ENCODE data around the gene SPATC1L.
"Not testable (repeated sequence)": the region's sequence is repeated elsewhere in the genome, so short reads cannot be mapped to it uniquely, and the experiment has no call there.

SPATC1L gene

DNA sequence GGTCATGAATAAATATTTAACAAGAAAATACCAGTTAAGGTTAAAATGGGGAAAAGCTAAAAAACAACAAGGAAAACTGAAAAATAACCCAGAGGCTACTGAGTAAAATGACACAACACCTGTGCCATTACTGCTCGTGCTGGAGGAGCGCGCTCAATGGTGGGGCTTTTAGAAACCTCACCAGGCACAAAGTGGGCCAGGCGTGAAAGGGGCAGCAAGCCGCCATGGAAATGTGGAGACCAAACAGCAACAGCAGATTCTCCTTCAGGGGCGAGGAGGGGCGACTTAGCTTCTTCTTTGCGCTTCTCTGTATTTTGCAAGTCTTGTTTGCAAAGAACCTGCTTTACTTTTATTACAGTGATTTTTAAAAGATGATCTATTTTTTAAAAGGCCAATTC is 18.9 kb upstream of the SPATC1L start:
- H3K4me3 ChIP-seq (ENCODE audit: low read depth, low read length), result no peak overlapping the region
- TF ChIP-seq, protein P1, sequence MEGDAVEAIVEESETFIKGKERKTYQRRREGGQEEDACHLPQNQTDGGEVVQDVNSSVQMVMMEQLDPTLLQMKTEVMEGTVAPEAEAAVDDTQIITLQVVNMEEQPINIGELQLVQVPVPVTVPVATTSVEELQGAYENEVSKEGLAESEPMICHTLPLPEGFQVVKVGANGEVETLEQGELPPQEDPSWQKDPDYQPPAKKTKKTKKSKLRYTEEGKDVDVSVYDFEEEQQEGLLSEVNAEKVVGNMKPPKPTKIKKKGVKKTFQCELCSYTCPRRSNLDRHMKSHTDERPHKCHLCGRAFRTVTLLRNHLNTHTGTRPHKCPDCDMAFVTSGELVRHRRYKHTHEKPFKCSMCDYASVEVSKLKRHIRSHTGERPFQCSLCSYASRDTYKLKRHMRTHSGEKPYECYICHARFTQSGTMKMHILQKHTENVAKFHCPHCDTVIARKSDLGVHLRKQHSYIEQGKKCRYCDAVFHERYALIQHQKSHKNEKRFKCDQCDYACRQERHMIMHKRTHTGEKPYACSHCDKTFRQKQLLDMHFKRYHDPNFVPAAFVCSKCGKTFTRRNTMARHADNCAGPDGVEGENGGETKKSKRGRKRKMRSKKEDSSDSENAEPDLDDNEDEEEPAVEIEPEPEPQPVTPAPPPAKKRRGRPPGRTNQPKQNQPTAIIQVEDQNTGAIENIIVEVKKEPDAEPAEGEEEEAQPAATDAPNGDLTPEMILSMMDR (IDR thresholded peaks at IDR 0.05; ENCODE audit: control insufficient read depth, extremely low read depth, insufficient read depth), result no peak
- no peak for DNase-seq (ENCODE audit: low read depth)

DNA sequence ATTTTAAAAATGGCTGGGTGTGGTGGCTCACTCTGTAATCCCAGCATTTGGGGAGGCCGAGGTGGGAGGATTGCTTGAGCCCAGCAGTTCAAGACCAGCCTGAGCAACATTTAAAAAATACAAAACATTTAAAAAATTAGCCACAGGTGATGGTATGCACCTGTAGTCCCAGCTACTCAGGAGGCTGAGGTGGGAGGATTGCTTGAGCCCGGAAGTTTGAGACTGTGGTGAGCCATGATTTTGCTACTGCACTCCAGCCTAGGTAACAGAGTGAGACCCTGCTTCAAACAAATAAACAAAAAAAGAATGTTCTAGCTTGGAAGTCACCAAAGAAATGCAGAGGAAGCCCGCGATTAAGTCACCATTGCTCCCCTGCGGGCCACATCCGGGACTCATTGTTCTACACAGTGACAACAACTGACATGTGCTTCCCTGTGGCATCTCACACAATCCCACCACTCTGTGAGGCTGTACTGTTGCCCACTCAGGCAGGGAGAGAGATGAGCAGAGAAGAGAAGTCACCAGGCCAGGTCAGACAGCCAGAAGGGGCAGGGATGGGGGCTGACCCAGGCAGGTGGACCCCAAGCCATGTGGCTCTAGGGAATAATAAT is 18.4 kb upstream of the SPATC1L start:
- no peak for DNase-seq (ENCODE audit: low read depth)
- TF ChIP-seq, protein P1 (IDR thresholded peaks at IDR 0.05; ENCODE audit: control insufficient read depth, extremely low read depth, insufficient read depth), result no peak
- no peak overlapping the region for H3K4me3 ChIP-seq (ENCODE audit: low read depth, low read length)

DNA sequence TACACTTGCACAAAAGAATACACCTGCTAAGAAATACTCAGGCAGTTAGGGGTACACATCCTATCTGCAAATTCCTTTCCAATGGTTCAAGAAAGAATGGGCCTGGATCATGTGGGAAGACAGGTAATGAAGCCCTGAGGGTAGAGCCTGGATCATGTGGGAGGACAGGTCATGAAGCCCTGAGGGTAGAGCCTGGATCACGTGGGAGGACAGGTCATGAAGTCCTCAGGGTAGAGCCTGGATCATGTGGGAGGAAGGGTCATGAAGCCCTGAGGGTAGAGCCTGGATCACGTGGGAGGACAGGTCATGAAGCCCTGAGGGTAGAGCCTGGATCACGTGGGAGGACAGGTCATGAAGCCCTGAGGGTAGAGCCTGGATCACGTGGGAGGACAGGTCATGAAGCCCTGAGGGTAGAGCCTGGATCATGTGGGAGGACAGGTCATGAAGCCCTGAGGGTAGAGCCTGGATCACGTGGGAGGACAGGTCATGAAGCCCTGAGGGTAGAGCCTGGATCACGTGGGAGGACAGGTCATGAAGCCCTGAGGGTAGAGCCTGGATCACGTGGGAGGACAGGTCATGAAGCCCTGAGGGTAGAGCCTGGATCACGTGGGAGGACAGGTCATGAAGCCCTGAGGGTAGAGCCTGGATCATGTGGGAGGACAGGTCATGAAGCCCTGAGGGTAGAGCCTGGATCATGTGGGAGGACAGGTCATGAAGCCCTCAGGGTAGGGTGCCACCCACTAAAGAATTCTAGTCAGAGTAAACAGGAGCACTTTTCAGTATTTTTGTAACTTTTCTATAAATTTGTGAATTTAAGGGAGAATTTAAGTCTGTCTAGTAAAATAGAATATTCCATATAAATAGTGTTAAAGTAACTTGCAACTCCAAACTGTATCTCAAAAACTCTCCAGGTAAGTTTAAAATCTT is 16.9 kb upstream of the SPATC1L start:
- H3K4me3 ChIP-seq (ENCODE audit: low read depth, low read length); DNase-seq (ENCODE audit: low read depth): not testable (repeated sequence)

DNA sequence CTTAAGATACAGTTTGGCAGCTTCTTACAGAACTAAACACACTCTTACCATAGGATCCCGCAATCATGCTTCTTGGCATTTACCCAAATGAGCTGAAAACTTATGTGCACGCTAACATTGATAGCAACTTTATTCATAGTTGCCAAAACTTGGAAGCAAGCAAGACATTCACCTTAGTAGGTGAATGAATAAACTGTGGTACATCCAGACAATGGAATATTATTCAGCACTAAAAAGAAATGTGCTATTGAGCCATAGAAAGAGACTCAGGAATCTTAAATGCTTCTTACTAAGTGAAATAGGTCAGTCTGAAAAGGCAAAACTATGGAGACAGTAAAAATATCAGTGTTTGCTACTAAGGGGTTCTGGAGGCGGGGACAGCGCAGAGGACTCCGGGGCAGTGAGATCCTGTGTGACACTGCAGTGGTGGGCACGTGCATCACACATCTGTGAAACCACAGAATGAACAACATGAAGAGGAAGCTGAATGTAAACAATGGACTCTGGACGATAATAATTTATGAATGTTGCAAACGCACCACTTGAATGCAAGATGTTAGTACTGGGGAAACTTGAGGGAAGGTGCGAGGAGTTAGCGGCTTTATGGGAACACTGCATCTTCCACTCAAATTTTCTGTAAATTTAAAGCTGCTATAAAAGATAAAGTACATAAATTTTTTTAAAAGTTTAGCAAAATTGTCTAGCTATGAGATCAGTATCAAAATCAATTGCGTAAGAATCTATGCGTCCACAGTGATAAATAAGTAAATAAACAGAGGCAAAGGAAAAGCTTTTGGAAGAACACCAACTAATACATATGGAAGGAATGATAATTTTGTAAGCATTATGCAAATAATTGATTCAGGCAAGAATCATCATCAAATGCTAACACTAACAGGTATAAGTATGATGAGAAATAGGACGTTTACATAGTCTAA is 15.4 kb upstream of the SPATC1L start:
- DNase-seq (ENCODE audit: low read depth), result no peak
- TF ChIP-seq, protein P1 (IDR thresholded peaks at IDR 0.05; ENCODE audit: control insufficient read depth, extremely low read depth, insufficient read depth), result no peak
- H3K4me3 ChIP-seq (ENCODE audit: low read depth, low read length), result no peak overlapping the region

DNA sequence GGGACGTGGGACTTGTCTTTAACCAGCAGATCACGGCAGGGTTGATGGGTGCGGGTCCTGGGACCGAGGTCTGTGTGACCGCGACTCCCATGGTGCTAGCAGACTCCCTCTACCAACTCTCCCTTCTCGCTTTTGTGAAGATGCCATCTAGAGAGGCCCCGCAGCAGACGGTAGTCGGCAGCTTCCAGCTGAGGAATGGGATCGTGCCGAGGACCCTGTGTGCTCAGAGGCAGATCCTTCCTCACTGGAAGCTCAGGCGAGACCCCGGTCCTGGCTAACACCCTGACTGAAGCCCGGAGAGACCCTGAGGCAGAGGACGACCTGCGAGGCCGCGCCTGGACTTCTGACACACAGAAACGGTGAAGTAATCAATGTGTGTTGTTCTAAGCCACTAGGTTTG is 12.5 kb upstream of the SPATC1L start:
- no peak for DNase-seq (ENCODE audit: low read depth)
- TF ChIP-seq, protein P1 (IDR thresholded peaks at IDR 0.05; ENCODE audit: control insufficient read depth, extremely low read depth, insufficient read depth), result no peak
- no peak overlapping the region for H3K4me3 ChIP-seq (ENCODE audit: low read depth, low read length)

DNA sequence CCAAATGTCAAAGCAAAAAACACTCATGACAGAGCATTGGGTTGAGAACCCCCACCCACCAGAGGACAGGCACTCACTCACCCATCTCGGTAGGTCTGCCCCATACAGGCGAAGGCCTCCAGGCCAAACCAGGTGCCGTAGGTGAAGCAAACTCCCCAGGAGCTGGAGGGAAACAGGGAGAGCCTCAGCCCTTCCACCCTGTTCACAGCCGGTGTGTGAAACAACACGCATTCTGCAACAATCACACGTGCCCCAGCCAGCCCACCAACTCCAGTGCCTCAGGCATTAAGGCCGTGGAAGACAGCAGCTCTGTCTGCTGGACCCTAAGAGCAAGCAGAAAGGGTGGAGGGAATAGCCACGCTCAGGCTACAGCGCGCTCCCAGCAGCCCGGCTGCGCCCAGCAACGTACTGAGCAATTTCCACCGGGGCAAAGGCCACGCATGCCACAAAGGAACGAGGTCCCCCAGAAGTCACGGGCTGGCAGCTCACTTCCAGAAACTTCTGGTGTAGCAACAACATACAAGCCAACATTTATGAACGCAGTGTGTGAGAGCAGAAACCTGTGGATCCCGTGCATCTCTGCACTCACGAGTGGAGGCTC is 11.4 kb upstream of the SPATC1L start:
- DNase-seq (ENCODE audit: low read depth), result no peak
- TF ChIP-seq, protein P1 (IDR thresholded peaks at IDR 0.05; ENCODE audit: control insufficient read depth, extremely low read depth, insufficient read depth), result no peak
- no peak overlapping the region for H3K4me3 ChIP-seq (ENCODE audit: low read depth, low read length)
